Upper lobe of right lung (tissue), 1 donor: Measurements from ENCODE around the gene HDGFL2. TPM values are rescaled to one million over a fixed set of nuclear protein-coding genes. Genes with fewer than 3 reads are reported as not detected.

Source experiments
- ATAC-seq: fragments of 200-7000 bp; cut with Tn5 transposase; one replicate; pipeline ENCODE4 v1.9.1; 2020; ENCODE audit warnings: mild to moderate bottlenecking, moderate library complexity
- DNase-seq: peaks from one replicate; pipeline ENCODE4 v3.0.0-alpha.2; 2020
- H3K27ac ChIP-seq: fragments of 200-600 bp; one replicate; pipeline ENCODE4 v1.8.0; 2022
- H3K27me3 ChIP-seq: fragments of 200-600 bp; one replicate; pipeline ENCODE4 v1.8.0; 2022; ENCODE audit warnings: mild to moderate bottlenecking
- H3K36me3 ChIP-seq: fragments of 200-600 bp; one replicate; pipeline ENCODE4 v1.8.0; 2022
- H3K4me1 ChIP-seq: fragments of 200-600 bp; one replicate; pipeline ENCODE4 v1.8.0; 2022
- H3K4me3 ChIP-seq: fragments of 200-600 bp; one replicate; pipeline ENCODE4 v1.8.0; 2022; ENCODE audit warnings: mild to moderate bottlenecking
- H3K9me3 ChIP-seq: fragments of 200-600 bp; one replicate; pipeline ENCODE4 v1.8.0; 2022
- intact Hi-C: fragments of 100-400 bp; cut with DNase I; formaldehyde crosslinking; loops from one replicate; pipeline ENCODE4 v1.11.0; 2022
- total RNA-seq: library from RNA; stranded (reverse); fragmentation: NEBNext Ultra II Directional; extraction: Animal tissue kit (Norgen Biotek cat#: 25700); gene quantifications from one replicate; pipeline ENCODE4 v1.2.1, GENCODE V29; 2021
- TF ChIP-seq, protein P1 (sequence below): fragments of 200-600 bp; IDR thresholded peaks from one replicate; pipeline ENCODE4 v1.8.0; 2022; ENCODE audit warnings: antibody characterized with exemption
- donor health status: DM: no; HTN: yes; CAD: no; lungs with severe emphysema.

HDGFL2 gene
- total RNA-seq, 1 donor from 2014 or later, result 30.6 TPM

DNA sequence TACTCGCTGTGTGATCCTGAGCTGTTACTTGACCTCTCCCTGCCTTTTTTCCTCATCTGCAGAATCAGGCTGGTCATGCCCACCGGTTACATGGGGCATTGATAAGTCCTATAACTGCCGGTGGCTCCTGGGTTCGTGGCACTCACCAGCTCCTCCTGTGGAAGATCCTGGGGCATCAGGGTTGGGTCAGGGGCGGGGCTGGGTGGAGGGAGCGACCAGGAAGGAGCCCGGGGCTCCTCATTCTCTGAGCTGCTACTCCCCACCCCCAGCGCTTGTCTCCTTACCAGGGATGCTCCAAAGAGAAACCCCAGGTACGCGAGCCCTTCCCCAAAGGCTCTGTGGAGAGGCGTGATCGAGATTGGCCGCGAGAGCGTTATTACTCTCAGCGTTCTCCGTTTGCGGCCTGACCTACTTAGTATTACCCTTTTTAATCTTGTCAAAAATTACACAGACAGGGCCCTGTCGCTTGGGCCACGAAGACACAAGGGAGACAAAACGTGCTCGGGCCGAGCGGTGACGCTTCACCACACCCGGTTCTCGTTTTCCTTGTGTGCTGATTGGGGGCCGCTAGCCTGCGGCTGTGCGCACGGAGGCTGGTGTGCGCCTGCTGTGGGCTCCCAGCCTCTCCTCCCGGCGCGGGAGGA, 10.7 kb downstream of the HDGFL2 start:
- H3K27me3 ChIP-seq, result no peaks in the 10 kb centered on the region
- H3K4me3 ChIP-seq, result no peak overlapping the region
- DNase-seq (no peak), ATAC-seq (no peak)
- no peaks in the 10 kb centered on the region for H3K4me1 ChIP-seq
- H3K27ac ChIP-seq, result no peak overlapping the region
- intact Hi-C loops, result no loop called here
- H3K36me3 ChIP-seq, result peaks cover 5% of the 10 kb centered on the region
- no peaks in the 10 kb centered on the region for H3K9me3 ChIP-seq
- TF ChIP-seq, protein P1, sequence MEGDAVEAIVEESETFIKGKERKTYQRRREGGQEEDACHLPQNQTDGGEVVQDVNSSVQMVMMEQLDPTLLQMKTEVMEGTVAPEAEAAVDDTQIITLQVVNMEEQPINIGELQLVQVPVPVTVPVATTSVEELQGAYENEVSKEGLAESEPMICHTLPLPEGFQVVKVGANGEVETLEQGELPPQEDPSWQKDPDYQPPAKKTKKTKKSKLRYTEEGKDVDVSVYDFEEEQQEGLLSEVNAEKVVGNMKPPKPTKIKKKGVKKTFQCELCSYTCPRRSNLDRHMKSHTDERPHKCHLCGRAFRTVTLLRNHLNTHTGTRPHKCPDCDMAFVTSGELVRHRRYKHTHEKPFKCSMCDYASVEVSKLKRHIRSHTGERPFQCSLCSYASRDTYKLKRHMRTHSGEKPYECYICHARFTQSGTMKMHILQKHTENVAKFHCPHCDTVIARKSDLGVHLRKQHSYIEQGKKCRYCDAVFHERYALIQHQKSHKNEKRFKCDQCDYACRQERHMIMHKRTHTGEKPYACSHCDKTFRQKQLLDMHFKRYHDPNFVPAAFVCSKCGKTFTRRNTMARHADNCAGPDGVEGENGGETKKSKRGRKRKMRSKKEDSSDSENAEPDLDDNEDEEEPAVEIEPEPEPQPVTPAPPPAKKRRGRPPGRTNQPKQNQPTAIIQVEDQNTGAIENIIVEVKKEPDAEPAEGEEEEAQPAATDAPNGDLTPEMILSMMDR, result no peak

- TF ChIP-seq, protein P1, result no peak
- no peaks in the 10 kb centered on the region for H3K4me1 ChIP-seq
- no peaks in the 10 kb centered on the region for H3K9me3 ChIP-seq
- H3K27me3 ChIP-seq, result no peaks in the 10 kb centered on the region
- ATAC-seq (peak; percentile 42), DNase-seq (no peak)
- intact Hi-C loops, result no loop called here
- H3K4me3 ChIP-seq, result no peak overlapping the region
- peaks cover 5% of the 10 kb centered on the region for H3K36me3 ChIP-seq
- no peak overlapping the region for H3K27ac ChIP-seq
Observed at GRCh38 chr19:4483385-4483784, 11.3 kb downstream of the HDGFL2 start.

- Histone ChIP-seq H3K36me3 (peaks cover 28% of the 10 kb centered on the region), H3K27ac (no peak overlapping the region), H3K9me3 (no peaks in the 10 kb centered on the region), H3K4me3 (no peak overlapping the region), H3K4me1 (no peaks in the 10 kb centered on the region), H3K27me3 (no peaks in the 10 kb centered on the region)
- intact Hi-C loops, result no loop called here
- DNase-seq (no peak), ATAC-seq (no peak)
- TF ChIP-seq, protein P1, result no peak
Observed at GRCh38 chr19:4487572-4487971, 15.5 kb downstream of the HDGFL2 start.

- Histone ChIP-seq H3K9me3 (no peaks in the 10 kb centered on the region), H3K36me3 (peaks cover 31% of the 10 kb centered on the region), H3K27me3 (no peaks in the 10 kb centered on the region), H3K4me1 (no peaks in the 10 kb centered on the region), H3K4me3 (no peak overlapping the region), H3K27ac (no peak overlapping the region)
- DNase-seq (no peak), ATAC-seq (no peak)
- intact Hi-C loops, result no loop called here
- TF ChIP-seq, protein P1, result no peak
Observed at GRCh38 chr19:4488496-4488895, 16.4 kb downstream of the HDGFL2 start.

DNA sequence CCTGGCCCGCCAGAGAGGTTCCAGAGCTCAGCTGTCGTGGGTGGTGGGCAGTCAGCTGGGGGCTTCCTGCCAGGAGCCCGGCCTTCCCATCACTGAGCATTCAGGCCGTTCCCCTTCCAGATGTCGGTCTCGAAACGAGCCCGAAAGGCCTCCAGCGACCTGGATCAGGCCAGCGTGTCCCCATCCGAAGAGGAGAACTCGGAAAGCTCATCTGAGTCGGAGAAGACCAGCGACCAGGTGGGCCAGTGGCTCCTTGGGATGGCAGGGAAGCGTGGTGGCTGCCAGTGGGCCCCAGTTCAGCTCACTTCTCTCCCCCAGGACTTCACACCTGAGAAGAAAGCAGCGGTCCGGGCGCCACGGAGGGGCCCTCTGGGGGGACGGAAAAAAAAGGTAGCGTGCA, 19.3 kb downstream of the HDGFL2 start:
- H3K9me3 ChIP-seq, result no peaks in the 10 kb centered on the region
- DNase-seq, result no peak
- no peaks in the 10 kb centered on the region for H3K4me1 ChIP-seq
- no peak overlapping the region for H3K27ac ChIP-seq
- TF ChIP-seq, protein P1, result no peak
- peaks cover 57% of the 10 kb centered on the region for H3K36me3 ChIP-seq
- no peaks in the 10 kb centered on the region for H3K27me3 ChIP-seq
- no peak overlapping the region for H3K4me3 ChIP-seq
- no peak for ATAC-seq
- intact Hi-C loops, result no loop called here
